ENCODE data around the gene TMEM181.
"Not testable (repeated sequence)": the region's sequence is repeated elsewhere in the genome, so short reads cannot be mapped to it uniquely, and the experiment has no call there.

Gene TMEM181

GRCh38 chr6:158597565-158597964 is 37.7 kb downstream of the TMEM181 start:
- no peak for DNase-seq (ENCODE audit: low spot score)
- H3K9me3 ChIP-seq (ENCODE audit: severe bottlenecking): no peaks in the 10 kb centered on the region
- H3K27me3 ChIP-seq (ENCODE audit: insufficient read depth, poor library complexity, severe bottlenecking): no peaks in the 10 kb centered on the region
- no peaks in the 10 kb centered on the region for H3K4me1 ChIP-seq (ENCODE audit: insufficient read depth, poor library complexity, severe bottlenecking)
- no peak overlapping the region for H3K4me3 ChIP-seq (ENCODE audit: severe bottlenecking)
- ATAC-seq (ENCODE audit: low read depth): no peak
- peaks cover 65% of the 10 kb centered on the region for H3K36me3 ChIP-seq (ENCODE audit: low read depth)
- TF ChIP-seq CTCF (IDR thresholded peaks at IDR 0.05; ENCODE audit: poor library complexity, severe bottlenecking): no peak
- H3K27ac ChIP-seq (ENCODE audit: poor library complexity, severe bottlenecking): no peak overlapping the region

GRCh38 chr6:158599635-158600034 is 39.7 kb downstream of the TMEM181 start:
- ATAC-seq (ENCODE audit: low read depth) (no peak), DNase-seq (ENCODE audit: low spot score) (no peak)
- TF ChIP-seq CTCF (IDR thresholded peaks at IDR 0.05; ENCODE audit: poor library complexity, severe bottlenecking): no peak
- Histone ChIP-seq H3K36me3 (ENCODE audit: low read depth) (peaks cover 54% of the 10 kb centered on the region), H3K4me3 (ENCODE audit: severe bottlenecking) (no peak overlapping the region), H3K27me3 (ENCODE audit: insufficient read depth, poor library complexity, severe bottlenecking) (no peaks in the 10 kb centered on the region), H3K27ac (ENCODE audit: poor library complexity, severe bottlenecking) (no peak overlapping the region), H3K4me1 (ENCODE audit: insufficient read depth, poor library complexity, severe bottlenecking) (no peaks in the 10 kb centered on the region), H3K9me3 (ENCODE audit: severe bottlenecking) (no peaks in the 10 kb centered on the region)

- Histone ChIP-seq H3K9me3 (ENCODE audit: severe bottlenecking) (no peaks in the 10 kb centered on the region), H3K27me3 (ENCODE audit: insufficient read depth, poor library complexity, severe bottlenecking) (no peaks in the 10 kb centered on the region), H3K4me3 (ENCODE audit: severe bottlenecking) (no peak overlapping the region), H3K36me3 (ENCODE audit: low read depth) (peaks cover 53% of the 10 kb centered on the region), H3K4me1 (ENCODE audit: insufficient read depth, poor library complexity, severe bottlenecking) (no peaks in the 10 kb centered on the region), H3K27ac (ENCODE audit: poor library complexity, severe bottlenecking) (no peak overlapping the region)
- ATAC-seq (ENCODE audit: low read depth) (no peak), DNase-seq (ENCODE audit: low spot score) (no peak)
- no peak for TF ChIP-seq CTCF (IDR thresholded peaks at IDR 0.05; ENCODE audit: poor library complexity, severe bottlenecking)
These were observed 43.6 kb downstream of the TMEM181 start for GRCh38 chr6:158603261-158604047.

- TF ChIP-seq CTCF (IDR thresholded peaks at IDR 0.05; ENCODE audit: poor library complexity, severe bottlenecking): no peak
- Histone ChIP-seq H3K27me3 (ENCODE audit: insufficient read depth, poor library complexity, severe bottlenecking) (no peaks in the 10 kb centered on the region), H3K27ac (ENCODE audit: poor library complexity, severe bottlenecking) (no peak overlapping the region), H3K4me1 (ENCODE audit: insufficient read depth, poor library complexity, severe bottlenecking) (no peaks in the 10 kb centered on the region), H3K9me3 (ENCODE audit: severe bottlenecking) (no peaks in the 10 kb centered on the region), H3K36me3 (ENCODE audit: low read depth) (peaks cover 59% of the 10 kb centered on the region), H3K4me3 (ENCODE audit: severe bottlenecking) (no peak overlapping the region)
- DNase-seq (ENCODE audit: low spot score) (no peak), ATAC-seq (ENCODE audit: low read depth) (no peak)
These were observed 44.1 kb downstream of the TMEM181 start for GRCh38 chr6:158604048-158604406.

- Histone ChIP-seq H3K9me3 (ENCODE audit: severe bottlenecking) (no peaks in the 10 kb centered on the region), H3K27ac (ENCODE audit: poor library complexity, severe bottlenecking) (no peak overlapping the region), H3K27me3 (ENCODE audit: insufficient read depth, poor library complexity, severe bottlenecking) (no peaks in the 10 kb centered on the region), H3K36me3 (ENCODE audit: low read depth) (peaks cover 69% of the 10 kb centered on the region), H3K4me1 (ENCODE audit: insufficient read depth, poor library complexity, severe bottlenecking) (no peaks in the 10 kb centered on the region), H3K4me3 (ENCODE audit: severe bottlenecking) (no peak overlapping the region)
- ATAC-seq (ENCODE audit: low read depth): peak; percentile 45; the same call in 1 of the 3 replicates
- DNase-seq (ENCODE audit: low spot score): no peak
- TF ChIP-seq CTCF (IDR thresholded peaks at IDR 0.05; ENCODE audit: poor library complexity, severe bottlenecking): peak; percentile 77
These were observed 45.5 kb downstream of the TMEM181 start for GRCh38 chr6:158605266-158605878.

GRCh38 chr6:158606011-158606410 is 46.1 kb downstream of the TMEM181 start:
- ATAC-seq (ENCODE audit: low read depth); DNase-seq (ENCODE audit: low spot score); H3K27me3 ChIP-seq (ENCODE audit: insufficient read depth, poor library complexity, severe bottlenecking); H3K4me1 ChIP-seq (ENCODE audit: insufficient read depth, poor library complexity, severe bottlenecking); H3K27ac ChIP-seq (ENCODE audit: poor library complexity, severe bottlenecking); H3K9me3 ChIP-seq (ENCODE audit: severe bottlenecking); H3K4me3 ChIP-seq (ENCODE audit: severe bottlenecking): not testable (repeated sequence)
- H3K36me3 ChIP-seq (ENCODE audit: low read depth): peaks cover 64% of the 10 kb centered on the region
